Gastroesophageal sphincter (tissue), 4 donors: ENCODE measurements around the gene AZIN2. TPM values are rescaled to one million over a fixed set of nuclear protein-coding genes. Genes with fewer than 3 reads are reported as not detected.

Experiments
- ATAC-seq: fragments of 150-250 bp; one replicate; pipeline ENCODE4 v1.9.1; 2016; ENCODE audit warnings: mild to moderate bottlenecking, moderate library complexity
- H3K27ac ChIP-seq, 4 donors: fragments of 200-600 bp; sonication (generic) in 3 of 4; 1 replicate in 3 of 4; 2 replicates in 1 of 4; pipeline ENCODE4 v1.5.1; 2016 to 2019
- H3K27me3 ChIP-seq: fragments of 200-600 bp; sonication (generic); one replicate; pipeline ENCODE4 v1.5.1; 2019
- H3K36me3 ChIP-seq, 2 donors: fragments of 200-600 bp; sonication (generic); one replicate each; pipeline ENCODE4 v1.5.1; 2019; ENCODE audit warnings: control low read depth in 1 of 2
- H3K4me1 ChIP-seq, 3 donors: fragments of 200-600 bp; sonication (generic); 1 replicate in 2 of 3; 2 replicates in 1 of 3; pipeline ENCODE4 v1.5.1; 2016 to 2019; ENCODE audit warnings: control low read depth in 2 of 3
- H3K4me3 ChIP-seq, 2 donors: fragments of 200-600 bp; sonication (generic); one replicate each; pipeline ENCODE4 v1.5.1; 2019; ENCODE audit warnings: mild to moderate bottlenecking in 1 of 2, moderate library complexity in 1 of 2
- H3K9me3 ChIP-seq, 3 donors: fragments of 200-600 bp; sonication (generic); one replicate each; pipeline ENCODE4 v1.5.1; 2017 to 2019; ENCODE audit warnings: control low read depth in 2 of 3
- EP300 ChIP-seq: sonication (generic); formaldehyde crosslinking; IDR thresholded peaks from one replicate; pipeline ENCODE4 v1.6.1; 2017; ENCODE audit warnings: antibody characterized with exemption, mild to moderate bottlenecking
- POLR2A ChIP-seq, 2 donors: fragments of 450-650 bp; IDR thresholded peaks; one replicate each; pipeline ENCODE4 v1.6.1; 2017; ENCODE audit warnings: antibody characterized with exemption in 2 of 2, mild to moderate bottlenecking in 2 of 2, moderate library complexity in 1 of 2
- POLR2AphosphoS5 ChIP-seq: sonication (generic); formaldehyde crosslinking; IDR thresholded peaks from one replicate; pipeline ENCODE4 v1.6.1; 2017; ENCODE audit warnings: antibody characterized with exemption
- WGBS, 2 donors: methylation state at CpG; one replicate each; pipeline ENCODE4 v1.1.5; 2018; ENCODE audit warnings: low coverage in 1 of 2; 5-methylcytosine and 5-hydroxymethylcytosine counted together
- total RNA-seq, 4 donors: library from RNA; depleted of rRNA; stranded (reverse); fragments of >200 nt; gene quantifications; one replicate each; pipeline ENCODE4 v1.1.0, GENCODE V29; 2016
- TF ChIP-seq, protein P1 (sequence below), 4 experiments: fragments of 200-600 bp in 2 of 4; fragments of 450-650 bp in 2 of 4; sonication (generic) in 1 of 4; IDR thresholded peaks; one replicate each; pipeline ENCODE4 v1.5.1; 2017 to 2019; ENCODE audit warnings: antibody characterized with exemption in 4 of 4, mild to moderate bottlenecking in 2 of 4, moderate library complexity in 2 of 4

Gene AZIN2
- total RNA-seq, 4 donors from 2014 or later: 0.31 to 6.4 (median 2.8) TPM

DNA sequence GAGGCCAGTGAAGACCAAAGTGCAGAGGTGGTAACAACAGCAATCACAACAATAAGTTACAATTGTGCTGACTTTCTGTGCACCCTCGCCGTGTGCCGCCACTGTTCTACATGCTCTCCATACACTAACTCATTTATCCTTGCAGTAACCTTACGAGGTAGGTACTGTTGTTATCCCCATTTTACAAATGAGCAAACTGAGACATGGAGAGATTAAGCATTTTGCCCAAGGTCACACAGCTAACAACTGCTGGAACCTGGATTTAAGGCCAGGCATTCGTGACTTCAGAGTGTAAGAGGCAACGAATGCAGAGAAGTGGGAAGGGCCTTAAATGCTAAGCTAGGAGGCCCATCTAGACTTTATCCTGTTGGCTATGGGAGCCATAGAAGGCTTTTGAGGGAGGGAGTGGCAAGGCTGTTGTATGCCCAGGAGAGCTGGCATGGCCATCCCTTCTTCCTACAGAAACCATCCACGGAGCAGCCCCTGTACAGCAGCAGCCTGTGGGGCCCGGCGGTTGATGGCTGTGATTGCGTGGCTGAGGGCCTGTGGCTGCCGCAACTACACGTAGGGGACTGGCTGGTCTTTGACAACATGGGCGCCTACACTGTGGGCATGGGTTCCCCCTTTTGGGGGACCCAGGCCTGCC, 36.6 kb downstream of the AZIN2 start:
- no peak for ATAC-seq
- H3K4me1 ChIP-seq: no peaks in the 10 kb centered on the region
- TF ChIP-seq POLR2A (IDR thresholded peaks at IDR 0.05) (no peak), POLR2AphosphoS5 (no peak), EP300 (no peak)
- TF ChIP-seq, protein P1, sequence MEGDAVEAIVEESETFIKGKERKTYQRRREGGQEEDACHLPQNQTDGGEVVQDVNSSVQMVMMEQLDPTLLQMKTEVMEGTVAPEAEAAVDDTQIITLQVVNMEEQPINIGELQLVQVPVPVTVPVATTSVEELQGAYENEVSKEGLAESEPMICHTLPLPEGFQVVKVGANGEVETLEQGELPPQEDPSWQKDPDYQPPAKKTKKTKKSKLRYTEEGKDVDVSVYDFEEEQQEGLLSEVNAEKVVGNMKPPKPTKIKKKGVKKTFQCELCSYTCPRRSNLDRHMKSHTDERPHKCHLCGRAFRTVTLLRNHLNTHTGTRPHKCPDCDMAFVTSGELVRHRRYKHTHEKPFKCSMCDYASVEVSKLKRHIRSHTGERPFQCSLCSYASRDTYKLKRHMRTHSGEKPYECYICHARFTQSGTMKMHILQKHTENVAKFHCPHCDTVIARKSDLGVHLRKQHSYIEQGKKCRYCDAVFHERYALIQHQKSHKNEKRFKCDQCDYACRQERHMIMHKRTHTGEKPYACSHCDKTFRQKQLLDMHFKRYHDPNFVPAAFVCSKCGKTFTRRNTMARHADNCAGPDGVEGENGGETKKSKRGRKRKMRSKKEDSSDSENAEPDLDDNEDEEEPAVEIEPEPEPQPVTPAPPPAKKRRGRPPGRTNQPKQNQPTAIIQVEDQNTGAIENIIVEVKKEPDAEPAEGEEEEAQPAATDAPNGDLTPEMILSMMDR (IDR thresholded peaks at IDR 0.05): no peak
- H3K4me3 ChIP-seq: no peak overlapping the region
- 93 to 100% methylated on average over 4 to 7 of the region's 13 CpGs for WGBS, 2 donors
- no peaks in the 10 kb centered on the region for H3K36me3 ChIP-seq
- no peak overlapping the region for H3K27ac ChIP-seq
- no peaks in the 10 kb centered on the region for H3K9me3 ChIP-seq
- peaks cover 5% of the 10 kb centered on the region for H3K27me3 ChIP-seq

GRCh38 chr1:33118274-33118673, 37.3 kb downstream of the AZIN2 start:
- H3K27me3 ChIP-seq: peaks cover 5% of the 10 kb centered on the region
- WGBS, 2 donors: 62% methylated on average over 3 of the region's 4 CpGs; no CpG with 5 or more reads in 1 of the 2 donors

DNA sequence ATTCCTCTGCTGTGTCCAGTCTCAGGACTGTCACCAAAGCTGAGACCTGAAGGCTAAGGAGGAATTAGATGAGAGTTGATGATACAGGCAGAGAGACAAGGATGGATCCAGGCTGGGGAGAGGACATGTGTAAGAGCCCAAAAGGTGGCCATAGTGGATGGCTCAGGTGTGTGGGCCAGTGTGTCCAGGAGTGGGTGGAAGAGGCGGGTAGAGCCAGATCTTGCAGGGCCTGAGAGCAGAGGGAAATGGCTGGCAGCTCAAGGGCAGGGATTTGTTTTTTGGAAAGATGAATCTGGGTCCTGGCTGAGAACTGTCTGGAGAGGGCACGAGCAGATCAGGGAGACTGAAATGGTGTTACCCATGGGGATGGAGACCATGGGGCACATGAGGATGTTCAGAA, 38.1 kb downstream of the AZIN2 start:
- ATAC-seq: no peak
- Histone ChIP-seq H3K27me3 (peaks cover 5% of the 10 kb centered on the region), H3K4me1 (no peaks in the 10 kb centered on the region), H3K9me3 (no peaks in the 10 kb centered on the region), H3K27ac (no peak overlapping the region), H3K36me3 (no peaks in the 10 kb centered on the region), H3K4me3 (no peak overlapping the region)
- 74 to 100% methylated on average over 1 to 2 of the region's 2 CpGs for WGBS, 2 donors
- TF ChIP-seq EP300 (no peak), POLR2A (IDR thresholded peaks at IDR 0.05) (no peak), POLR2AphosphoS5 (no peak)
- TF ChIP-seq, protein P1 (IDR thresholded peaks at IDR 0.05): no peak

More at GRCh38 chr1:33118274-33118673, 37.3 kb downstream of the AZIN2 start:
- no peak for ATAC-seq
- Histone ChIP-seq H3K4me1 (no peaks in the 10 kb centered on the region), H3K4me3 (no peak overlapping the region), H3K9me3 (no peaks in the 10 kb centered on the region), H3K27ac (no peak overlapping the region), H3K36me3 (no peaks in the 10 kb centered on the region)
- TF ChIP-seq, protein P1 (IDR thresholded peaks at IDR 0.05): no peak
- TF ChIP-seq POLR2A (IDR thresholded peaks at IDR 0.05) (no peak), EP300 (no peak), POLR2AphosphoS5 (no peak)

DNA sequence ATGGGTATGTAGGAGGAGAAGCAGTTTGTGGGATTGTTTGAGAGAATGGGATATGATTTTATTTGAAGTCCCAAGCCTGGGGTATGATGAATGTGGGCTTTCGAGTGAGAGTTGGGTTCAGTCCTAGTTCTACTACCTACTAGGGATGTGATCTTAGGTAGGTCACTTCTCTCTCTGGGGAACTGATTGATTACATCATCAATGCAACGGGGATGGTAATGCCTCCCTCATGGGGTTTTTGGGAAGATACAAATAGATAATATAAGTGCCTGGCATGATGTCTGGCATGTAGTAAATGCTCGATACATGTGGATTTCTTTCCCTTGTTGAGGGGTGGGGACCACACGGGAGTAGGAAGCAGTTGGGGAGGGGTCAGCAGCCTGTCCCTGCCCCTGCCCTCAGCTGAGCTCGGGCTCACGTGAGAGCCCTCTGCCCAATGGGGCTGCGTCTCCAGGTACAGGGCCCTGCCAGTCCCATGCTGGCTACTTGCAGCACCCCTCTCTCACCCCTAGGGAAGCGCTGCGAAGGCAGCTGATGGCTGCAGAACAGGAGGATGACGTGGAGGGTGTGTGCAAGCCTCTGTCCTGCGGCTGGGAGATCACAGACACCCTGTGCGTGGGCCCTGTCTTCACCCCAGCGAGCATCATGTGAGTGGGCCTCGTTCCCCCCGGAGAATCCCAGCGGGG, 38.7 kb downstream of the AZIN2 start:
- Histone ChIP-seq H3K9me3 (no peaks in the 10 kb centered on the region), H3K36me3 (no peaks in the 10 kb centered on the region), H3K27me3 (peaks cover 5% of the 10 kb centered on the region), H3K4me1 (no peaks in the 10 kb centered on the region), H3K27ac (no peak overlapping the region), H3K4me3 (no peak overlapping the region)
- no peak for TF ChIP-seq EP300
- TF ChIP-seq POLR2AphosphoS5: no peak
- TF ChIP-seq, protein P1 (IDR thresholded peaks at IDR 0.05): no peak
- no peak for TF ChIP-seq POLR2A (IDR thresholded peaks at IDR 0.05)
- no peak for ATAC-seq
- 20 to 70% methylated on average over 1 to 3 of the region's 16 CpGs for WGBS, 2 donors
